SHP77 treated with DMSO at 0.1 percent for 48 hours (cell line): ENCODE results near the gene TFEB.
"Not testable (repeated sequence)": the region's sequence is repeated elsewhere in the genome, so short reads cannot be mapped to it uniquely, and the experiment has no call there.

Source experiments
- DNase-seq: peaks from one replicate; lab custom pipeline; 2025; lab: John Stamatoyannopoulos, UW

Gene TFEB

DNA sequence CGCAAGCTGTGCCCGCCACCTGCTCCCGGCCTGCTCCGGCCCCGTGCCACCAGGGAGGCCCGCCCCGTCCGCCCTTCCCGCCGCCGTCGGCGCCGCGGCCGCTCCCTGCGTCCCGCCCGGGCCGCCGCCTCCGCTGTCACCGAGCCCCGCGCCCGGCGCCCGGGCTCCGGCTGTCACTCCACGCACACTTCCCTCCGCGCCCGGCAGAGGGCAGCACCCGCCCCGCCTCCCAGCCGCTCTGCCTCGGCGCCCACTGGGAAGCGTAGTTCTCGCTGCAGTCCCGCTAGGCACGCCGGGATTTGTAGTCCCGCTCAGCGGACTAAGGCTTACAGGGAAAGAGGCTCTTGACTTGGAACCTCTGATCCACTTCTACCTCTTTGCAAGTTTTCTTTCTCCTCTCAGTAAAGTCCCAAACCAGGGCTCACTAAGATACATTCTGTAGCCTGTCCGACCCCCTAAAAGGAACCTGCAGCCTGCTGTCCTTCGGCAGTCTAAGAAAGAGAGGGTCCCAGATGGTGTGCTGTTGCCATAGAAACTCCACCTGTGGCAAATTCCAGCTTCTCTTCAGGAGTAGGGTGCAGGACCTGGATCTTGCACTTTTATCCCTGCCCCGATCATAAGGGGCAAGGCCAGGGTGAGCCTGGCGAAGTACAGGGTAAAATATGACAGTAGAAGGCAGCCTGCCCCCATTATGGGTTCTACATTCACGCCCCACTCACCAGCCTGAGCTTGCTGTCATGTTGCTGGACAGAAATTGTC lies at the start of gene TFEB:
TFEB (minus strand) TSS at position 182 of the 759 bp plus-strand sequence. CDS start 44,395 bp downstream, outside the sequence.
- peak; percentile 64 for DNase-seq

DNA sequence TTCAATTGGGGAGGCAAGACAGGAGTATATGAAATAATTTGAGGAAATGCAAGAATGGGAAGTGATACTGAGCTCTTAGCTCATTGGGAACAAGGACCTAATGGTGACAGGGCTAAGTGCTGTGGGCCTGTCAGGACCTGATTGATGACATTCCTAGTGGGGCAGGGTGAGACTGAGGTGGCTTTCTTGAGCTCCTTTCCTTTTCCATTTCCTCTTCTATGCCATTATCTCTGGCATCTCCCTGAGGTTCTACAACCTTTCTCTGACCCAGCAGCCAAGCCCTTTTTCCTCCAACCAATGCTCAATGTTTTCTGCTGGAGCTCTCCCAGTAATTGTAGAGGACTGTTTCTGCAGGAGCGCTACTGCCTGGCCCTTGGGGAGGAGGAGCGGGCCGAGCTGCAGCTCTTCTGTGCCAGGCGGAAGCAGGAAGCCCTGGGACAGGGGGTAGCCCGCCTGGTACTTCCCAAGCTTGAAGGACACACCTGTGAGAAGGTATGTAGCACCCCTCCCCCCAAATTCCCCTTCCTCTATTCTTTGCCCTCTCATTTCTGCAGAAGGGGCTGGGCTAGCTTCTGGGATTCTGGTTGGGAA lies 49.3 kb upstream of the TFEB start:
- no peak for DNase-seq

DNA sequence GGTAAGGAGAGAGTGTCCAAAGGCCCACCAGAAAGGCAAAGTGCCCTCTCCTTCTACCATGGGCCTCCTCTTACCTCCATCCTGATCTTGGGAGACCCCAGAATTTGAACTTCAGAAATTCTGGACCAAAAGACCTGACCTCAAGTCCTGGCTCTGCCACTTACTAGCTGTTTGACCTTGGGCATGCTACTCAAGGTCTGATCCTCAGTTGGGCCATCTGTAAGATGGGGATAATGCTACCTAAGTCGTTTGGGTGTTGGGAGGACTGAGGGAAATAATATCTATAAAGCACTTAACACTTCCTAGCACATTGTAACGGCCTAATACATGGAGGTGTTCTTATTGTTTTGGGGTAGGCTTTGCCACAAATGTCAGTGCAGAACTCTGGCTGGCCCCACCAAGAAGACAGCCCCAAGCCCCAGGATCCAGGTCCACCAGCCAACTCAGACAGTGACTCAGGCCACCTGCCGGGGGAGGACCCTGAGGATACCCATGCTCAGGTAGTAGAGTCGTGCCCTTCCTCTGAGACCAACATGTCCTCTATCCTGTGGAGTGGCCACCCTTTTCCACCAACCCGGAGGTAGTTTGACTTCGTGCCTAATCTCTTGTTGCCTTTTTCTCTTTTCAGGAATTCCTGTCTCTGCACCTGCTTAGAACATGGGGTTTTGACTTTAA lies 47.8 kb upstream of the TFEB start:
- no peak for DNase-seq

DNA sequence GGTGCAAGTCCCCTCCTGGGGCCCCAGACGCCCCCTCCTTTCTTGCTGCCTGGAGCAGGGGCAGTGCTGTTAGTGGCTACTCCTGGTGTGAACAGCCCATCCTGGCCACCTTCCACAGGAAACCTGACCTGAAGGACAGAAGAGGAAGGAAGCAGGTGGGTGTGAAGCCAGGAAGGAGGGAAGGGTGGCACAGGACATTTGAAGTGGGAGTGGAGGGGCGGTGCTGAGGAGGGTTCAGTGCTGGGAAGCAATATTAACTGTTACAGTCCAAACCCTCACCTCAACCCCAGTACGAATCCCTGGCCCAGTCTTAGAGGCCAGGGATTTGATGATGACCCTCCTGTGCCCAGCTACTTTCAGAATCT lies 45.9 kb upstream of the TFEB start:
- DNase-seq, result no peak

DNA sequence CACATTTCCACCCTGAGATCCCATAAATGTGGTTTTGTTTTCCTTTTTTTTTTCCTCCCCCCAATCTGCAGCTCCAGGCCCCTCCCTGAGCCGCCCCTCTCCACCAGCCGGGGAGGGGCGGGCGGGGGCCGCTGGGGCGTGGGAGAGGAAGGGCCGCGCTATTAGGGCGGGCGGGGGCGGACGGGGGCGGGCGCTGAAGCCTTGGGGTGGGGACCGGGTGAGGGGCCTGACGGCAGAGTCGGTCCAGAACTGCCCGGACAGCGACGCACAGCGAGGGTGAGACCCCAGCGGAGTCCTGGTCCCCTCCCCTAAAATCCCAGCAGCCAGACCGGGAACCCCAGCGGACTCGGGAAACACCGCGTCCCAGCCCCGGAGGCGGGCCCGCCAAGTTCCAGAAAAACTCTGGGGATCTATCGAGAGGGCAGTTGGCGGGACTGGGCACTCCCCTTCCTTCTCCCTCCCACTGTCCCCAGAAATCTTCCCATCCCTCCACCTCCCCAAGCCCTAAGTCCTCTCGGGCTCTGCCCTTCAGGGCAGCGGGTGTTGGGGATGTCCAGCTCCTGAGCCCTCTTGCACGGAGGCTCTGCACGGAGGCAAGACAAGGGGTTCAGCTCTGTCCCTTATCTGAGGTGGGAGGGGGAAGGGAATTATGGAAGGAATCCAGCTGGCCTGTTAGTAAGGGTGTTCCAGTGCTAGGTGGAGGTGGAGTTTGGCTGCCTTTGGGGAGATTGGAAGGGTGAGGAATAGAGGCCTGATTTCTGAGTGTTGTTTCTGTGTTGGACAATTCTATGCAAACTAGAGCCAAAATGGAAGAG lies 45.4 kb upstream of the TFEB start, which contains the start of gene PRICKLE4:
PRICKLE4 (plus strand) TSS at position 232 of the 815 bp plus-strand sequence. CDS start 2,692 bp downstream, outside the sequence.
- DNase-seq, result no peak

DNA sequence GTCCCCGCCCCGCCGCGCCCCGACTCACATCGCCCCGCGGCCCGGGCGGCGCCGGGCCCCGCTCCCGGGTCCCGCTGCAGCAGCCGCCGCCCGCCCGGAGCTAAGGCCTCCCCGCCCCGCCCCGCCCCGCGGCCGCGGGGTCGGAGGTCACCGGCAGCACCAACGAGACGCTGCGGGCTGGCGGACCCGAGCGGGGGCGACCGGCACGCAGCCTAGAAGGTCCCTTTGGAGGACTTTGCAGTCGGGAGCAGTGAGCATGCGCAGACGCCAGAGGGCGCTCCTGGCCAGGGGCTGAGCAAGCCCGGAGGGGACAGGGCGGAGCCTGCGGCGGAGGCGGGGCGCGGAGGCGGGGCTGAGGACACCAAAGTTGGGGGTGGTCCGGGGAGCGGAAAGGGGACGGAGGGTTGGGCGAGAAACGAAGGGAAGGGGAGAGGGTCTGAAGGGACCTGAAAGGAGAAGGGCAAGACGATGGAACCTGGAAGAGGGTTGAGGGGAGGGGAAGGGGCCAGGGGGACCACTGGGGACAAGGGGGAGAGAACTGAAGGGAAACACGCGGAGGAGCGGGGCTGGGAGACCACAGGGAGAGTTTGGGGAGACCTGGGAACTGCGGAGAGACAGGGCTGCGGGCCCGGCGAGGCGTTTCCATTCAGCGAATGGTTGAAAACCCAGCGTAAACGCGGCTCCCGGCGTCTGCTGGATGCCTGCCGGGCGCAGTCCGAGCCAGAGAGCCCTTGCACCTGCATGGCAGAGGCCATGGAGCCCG lies 44.6 kb upstream of the TFEB start, which contains the start of gene FRS3:
FRS3 (minus strand) TSS at position 113 of the 763 bp plus-strand sequence. CDS start 2,913 bp downstream, outside the sequence.
- DNase-seq, result peak; percentile 48

DNA sequence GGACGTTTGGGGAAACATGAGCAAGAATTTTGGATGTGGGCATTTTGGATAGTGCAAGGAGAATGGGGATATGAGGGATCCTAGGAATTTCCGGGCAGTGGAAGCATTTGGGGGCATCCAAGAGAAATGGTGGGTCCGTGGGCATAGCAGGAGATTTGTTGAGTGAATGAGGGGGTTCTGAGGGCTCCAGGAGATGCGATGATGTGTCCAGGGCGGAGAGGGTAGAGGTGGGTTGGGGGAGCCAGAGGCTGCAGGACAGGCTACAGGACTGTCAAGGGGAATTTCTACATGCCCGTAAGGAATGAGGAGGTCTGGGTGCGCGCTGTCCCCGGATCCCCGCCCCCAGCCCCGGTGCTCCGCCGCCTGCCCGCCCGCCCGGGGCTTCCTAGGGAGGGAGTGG lies 43.9 kb upstream of the TFEB start:
- DNase-seq, result no peak

DNA sequence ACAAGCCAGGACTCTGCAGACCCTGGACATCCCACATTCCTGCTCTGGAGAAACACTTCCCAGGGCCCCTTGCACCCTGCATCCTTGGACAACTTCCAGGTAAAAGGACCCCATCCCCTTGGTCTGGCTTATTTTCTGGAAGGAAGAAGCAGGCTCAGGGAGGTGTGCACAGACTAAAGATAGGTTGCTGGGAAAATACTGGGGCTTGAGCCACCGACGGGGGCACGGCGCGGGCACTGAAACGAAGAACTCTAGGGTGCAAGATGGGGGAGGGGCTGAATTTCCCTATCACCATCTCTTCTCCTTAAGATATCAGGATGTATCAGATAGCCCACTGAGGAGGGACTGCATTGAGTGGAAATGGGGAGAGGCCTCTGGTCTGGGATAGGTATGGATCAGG lies 43.5 kb upstream of the TFEB start:
- DNase-seq, result no peak

DNA sequence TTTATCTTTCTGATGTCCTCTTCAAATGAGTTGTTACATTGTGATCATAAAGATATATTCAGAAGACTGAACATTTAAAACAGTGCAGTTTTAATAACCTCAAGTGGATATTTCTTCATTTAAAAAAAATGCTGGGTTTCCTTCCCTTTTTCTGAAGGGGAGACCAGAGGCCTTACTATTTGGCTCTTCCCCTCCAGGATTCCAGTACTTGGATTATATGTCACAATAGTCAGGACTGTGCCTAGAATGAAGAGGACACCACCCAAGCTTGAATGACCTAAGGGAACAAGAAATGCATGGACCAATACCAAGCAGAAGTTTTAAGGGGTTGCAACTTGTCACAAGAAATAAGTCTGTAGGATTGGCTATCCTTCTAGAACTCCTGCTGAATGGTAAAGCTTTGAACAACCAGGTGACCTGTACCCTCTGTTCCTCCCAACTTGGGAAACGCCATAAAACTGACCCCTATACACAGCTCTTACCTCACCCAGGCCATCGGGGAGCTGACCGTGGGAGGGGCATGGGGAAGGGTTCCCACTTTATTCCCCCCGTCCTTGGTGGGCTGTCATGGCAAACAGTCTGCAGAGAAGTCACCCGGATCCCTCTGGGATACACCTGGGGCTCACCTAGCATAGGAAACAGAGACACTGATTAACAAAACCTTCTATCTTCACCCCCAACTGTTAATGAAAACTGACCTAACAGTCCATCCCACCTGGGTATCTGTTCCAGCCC lies 42.3 kb upstream of the TFEB start:
- no peak for DNase-seq

DNA sequence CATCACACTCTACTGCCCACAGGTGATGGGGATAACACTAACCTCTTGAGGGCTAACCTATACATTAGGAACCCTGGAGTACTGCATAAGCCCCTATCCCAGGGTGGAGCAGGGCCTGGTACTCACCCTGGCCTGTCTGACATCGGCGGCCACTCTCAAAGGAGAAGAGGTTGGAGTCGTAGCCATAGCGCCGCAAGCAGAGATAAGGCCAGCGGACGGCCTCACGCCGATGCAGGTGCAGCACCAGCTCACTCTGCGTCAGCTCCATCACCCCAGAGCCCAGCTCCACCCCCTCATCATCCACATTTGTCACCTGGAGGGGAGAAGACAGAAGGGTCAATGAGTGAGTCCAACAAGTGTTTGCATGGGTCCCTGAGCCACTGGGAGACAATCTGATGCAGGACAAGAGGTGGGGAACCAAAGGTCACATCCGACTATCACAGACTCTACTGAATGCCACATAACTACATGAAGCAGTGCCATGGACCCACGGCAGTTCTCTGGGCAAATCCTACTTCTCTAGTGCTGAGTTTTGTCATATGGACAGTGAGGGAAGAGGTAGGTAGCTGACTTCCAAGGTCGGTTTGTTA lies 40.0 kb upstream of the TFEB start:
- DNase-seq, result no peak

DNA sequence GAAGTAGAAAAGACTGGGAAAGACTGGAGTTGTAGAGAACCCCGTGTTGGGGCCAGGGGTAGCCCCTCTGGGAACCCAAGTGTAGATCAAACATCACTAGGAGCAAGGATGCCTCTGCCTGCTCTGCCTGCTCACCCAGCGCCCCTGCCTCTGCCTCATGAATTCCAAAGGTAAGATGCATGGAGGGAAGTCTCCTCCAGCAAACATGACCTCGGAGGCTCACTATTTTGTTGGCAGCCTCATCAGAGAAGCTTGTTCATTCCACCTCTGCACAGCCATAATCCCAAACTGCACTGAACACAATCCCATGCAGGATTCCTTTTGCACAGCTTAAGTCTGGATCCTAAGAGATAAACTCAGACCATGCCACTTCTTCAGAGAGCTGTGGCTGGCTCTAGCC lies 39.4 kb upstream of the TFEB start:
- no peak for DNase-seq

DNA sequence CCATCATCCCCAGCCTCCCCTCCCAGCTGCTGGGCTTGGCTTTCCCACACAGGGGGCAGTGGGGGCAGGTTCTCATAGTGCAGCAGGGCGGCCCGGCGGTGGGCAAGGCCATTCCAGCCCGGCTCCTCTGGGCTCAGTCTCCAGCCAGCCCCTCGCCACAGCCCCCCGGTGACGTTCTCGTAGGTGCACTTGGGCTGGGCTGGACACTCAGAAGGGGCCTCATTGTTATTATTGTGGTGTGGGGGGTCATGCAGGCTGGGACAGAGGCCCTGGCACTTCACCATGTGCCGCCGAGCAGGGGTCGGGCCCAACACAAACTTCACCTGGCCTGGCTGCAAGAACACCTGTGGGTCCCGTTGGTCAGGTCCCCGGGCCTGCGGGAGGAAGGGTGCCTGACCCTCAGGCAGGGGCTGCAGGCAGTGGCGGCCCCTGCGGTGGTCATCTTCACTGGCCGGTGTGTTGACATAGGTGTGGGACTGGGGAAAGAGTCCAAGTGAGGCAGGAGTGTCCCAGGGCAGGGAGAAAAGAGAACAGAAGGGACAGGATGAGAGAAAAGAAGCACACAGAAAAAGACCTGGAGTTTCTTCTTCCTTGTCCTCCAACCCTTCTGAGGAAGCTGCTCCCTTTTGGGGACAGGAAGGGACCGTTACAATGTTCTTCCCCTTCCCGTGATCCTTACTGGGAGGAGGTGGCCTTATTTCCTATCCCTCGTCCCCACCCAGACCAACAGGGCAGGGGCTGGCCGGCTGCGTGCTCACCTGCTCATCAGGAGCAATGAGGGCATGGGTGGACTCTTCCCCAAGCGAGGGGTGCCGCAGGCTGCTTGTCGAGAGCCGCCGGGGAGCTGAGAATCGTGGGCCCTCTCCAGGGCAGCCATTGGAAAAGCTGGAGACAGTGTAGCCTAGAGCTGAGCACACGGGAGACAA lies 35.9 kb upstream of the TFEB start:
- no peak for DNase-seq

DNA sequence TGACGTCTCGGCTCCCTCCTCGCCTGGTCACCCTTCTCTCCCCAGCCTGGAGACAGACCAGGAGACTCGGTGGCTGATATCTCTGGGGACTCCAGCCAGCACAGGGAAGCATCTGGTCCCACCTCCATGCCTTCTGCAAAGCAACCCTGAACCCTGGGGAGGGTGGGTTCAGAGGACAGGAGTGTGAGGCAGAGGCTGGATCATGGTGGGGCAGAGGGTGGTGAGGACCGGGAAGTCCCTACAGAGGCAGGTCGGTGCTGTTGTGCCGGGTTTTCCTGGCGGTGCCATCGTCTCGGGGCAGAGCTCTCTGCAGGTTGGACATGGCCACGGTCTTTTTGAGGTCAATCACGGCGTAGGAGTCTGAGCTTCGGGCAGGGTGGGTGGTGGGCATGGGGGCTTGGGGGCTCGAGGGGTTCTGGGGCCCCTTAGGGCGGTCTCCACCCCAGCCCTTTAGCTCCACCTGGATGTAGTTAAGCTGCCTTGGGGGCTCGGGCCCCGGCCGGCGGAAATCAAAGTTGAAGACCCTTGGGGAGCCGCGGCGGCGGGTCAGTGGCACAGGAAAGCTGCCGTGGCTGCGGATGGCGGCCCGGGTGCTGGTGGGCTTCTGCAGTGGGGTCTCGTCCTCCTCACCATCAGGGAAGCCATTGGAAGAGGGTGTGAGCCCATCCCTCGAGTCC lies 35.1 kb upstream of the TFEB start:
- DNase-seq, result no peak

DNA sequence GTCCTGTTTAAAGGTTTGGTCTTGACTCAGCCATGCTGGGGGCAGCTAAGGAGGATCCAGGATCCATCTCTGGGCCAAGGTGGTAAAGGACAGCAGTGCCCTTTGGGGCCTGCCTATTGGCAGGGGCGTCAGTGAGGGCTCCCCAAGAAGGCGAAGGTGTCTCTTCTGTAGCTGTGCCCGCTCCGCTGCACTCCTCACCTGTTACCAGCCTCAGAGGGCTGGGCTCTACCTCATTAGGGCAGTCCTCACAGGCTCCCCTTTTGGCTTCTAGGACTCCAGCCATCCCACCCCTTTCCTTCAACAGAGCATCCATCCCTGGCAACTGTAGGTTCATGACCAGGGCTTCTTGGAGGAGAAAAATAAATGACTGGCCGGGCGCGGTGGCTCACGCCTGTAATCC lies 34.0 kb upstream of the TFEB start:
- no peak for DNase-seq

DNA sequence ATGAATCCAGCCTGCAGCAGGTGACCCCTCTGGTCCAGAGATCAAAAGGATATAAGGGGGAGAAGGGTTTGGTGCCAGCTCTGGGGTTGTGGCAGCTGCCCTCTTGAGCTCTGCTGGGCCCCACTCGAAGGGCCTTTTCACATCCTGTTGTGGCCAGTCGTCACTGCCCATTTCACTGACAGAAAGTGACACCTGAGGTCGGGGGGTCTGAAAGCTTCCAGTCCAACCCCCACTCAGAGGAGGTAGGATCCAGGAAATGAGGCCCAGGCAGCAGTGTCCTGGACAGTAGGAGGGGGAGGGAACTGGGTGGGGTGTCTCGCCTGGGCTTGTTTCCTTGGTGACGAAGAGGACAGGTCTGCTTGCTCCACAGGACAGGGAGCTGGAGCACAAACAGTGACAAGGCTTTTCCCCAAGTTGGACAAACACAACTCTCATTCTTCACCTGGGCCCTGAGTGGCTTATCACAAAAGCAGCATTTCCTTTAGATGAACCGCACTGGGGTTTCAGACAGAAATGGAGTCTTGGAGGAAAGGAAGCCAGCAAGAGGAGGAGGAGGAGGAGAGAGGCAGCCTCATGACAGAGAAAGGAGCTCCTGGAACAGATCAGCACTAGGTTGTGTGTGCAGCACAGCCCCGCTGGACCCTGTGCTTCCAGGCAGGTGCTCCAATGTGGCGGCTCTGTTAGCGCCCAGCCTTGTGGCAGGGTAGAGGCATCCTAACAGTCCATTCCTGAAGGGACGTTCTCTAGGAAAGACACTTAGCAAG lies 33.3 kb upstream of the TFEB start:
- no peak for DNase-seq

DNA sequence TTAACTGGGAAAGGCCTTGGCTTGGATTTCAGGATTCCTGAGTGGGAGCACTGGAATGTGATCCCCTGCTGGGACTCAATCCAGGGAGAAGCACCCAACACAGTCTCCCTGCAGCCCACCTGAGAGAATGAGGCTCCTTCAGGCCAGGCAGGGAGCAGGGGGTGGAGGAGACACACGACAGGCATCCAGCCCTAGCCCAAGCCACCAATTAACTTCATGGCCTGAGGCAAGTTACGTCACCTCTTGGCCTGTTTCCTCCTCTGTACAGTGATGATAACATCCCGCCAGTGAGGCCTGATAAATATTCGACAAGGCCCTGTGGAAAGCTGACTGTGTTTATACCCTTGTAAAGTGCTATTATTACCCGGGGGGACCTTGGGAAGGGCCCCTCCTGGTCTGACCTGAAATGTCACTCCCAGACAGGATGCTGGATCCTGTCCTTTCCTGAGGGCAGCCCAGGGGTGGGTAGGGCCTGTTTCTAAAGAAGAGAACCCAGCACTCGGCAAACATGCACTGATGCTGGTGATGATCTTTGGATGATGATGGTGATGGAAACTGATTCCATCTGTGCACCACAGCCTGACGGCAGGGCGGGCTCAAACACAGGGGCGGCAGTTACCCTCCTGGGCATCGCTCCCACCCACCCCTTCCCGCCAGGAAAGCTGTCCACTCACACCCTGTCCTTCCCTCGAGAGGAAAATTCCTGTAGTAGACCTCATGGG lies 31.9 kb upstream of the TFEB start:
- no peak for DNase-seq

DNA sequence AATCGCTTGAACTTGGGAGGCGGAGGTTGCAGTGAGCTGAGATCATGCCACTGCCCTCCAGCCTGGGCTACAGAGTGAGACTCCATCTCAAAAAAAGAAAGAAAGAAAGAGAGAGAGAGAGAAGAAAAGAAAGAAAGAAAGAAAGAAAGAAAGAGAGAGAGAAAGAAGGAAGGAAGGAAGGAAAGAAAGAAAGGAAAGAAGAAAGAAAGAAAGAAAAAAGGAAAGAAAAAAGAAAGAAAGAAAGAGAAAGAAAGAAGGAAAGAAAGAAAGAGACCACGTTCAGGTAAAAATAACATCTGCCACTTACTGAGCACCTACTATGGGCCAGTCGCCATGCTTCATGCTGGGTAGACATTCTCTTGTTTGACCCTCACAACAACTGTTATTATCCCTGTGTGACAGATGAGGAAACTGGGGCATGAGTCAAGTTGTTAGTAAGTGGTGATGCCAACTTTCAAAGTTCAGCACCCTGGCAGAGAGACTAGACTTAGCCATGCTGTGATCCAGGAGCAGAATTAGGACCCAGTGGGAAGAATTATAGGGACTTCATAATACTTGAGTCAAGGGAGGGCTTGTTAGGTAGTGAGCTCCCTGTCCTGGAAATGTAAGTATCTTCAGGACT lies 30.7 kb upstream of the TFEB start:
- not testable (repeated sequence) for DNase-seq
